GM12875 (cell line): Measurements from ENCODE around the gene FAM83C.

Experiments used
- H3K4me3 ChIP-seq: one replicate; pipeline ENCODE4 v1.5.1; 2011; ENCODE audit warnings: low read depth, low read length, control low read depth
- CTCF ChIP-seq: IDR thresholded peaks from 2 replicates; pipeline ENCODE4 v1.5.1; 2011; ENCODE audit warnings: low read depth, mild to moderate bottlenecking, control low read depth, inconsistent platforms, low read length, moderate library complexity, borderline replicate concordance; ENCODE audit not compliant: insufficient read depth

FAM83C gene

GRCh38 chr20:35246723-35247122 lies 45.5 kb downstream of the FAM83C start:
- no peak overlapping the region for H3K4me3 ChIP-seq
- no peak for TF ChIP-seq CTCF

GRCh38 chr20:35243986-35244385 lies 48.2 kb downstream of the FAM83C start:
- TF ChIP-seq CTCF, result no peak
- no peak overlapping the region for H3K4me3 ChIP-seq

GRCh38 chr20:35243317-35243716 lies 48.9 kb downstream of the FAM83C start:
- H3K4me3 ChIP-seq, result no peak overlapping the region
- TF ChIP-seq CTCF, result no peak

GRCh38 chr20:35240811-35241293 lies 51.4 kb downstream of the FAM83C start:
- H3K4me3 ChIP-seq, result no peak overlapping the region
- TF ChIP-seq CTCF, result no peak

- no peak for TF ChIP-seq CTCF
- no peak overlapping the region for H3K4me3 ChIP-seq
These were observed 52.0 kb downstream of the FAM83C start for GRCh38 chr20:35240083-35240810.

GRCh38 chr20:35238735-35239134 lies 53.5 kb downstream of the FAM83C start:
- no peak for TF ChIP-seq CTCF

GRCh38 chr20:35238170-35238569 lies 54.1 kb downstream of the FAM83C start:
- H3K4me3 ChIP-seq, result no peak overlapping the region
- no peak for TF ChIP-seq CTCF

More at GRCh38 chr20:35238735-35239134, 53.5 kb downstream of the FAM83C start:
- no peak overlapping the region for H3K4me3 ChIP-seq
